GM21367 (cell line): ENCODE data around the gene CDC42BPA.

Experiments used
- ATAC-seq: cut with Tn5 transposase; IDR thresholded peaks from one replicate; pipeline ENCODE4 v1.9.1; 2021; ENCODE audit not compliant: unreplicated experiment

Gene CDC42BPA

DNA sequence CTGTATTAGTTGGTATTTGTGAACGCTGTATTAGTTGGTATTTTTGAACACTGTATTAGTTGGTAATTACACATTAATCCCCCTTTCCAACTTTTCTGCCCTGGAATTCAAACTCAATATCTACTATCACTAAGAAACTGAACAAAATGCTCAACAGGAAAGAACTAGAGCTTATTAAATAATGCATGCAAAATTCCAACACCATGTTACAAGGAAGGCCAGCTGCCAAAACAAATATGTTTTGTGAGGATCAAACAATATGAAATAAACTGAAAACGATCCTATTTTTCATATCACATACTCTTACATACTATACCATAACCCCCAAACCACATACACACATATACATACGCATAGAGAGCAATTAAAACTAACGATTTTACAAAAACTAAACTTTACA is 104.9 kb downstream of the CDC42BPA start:
- ATAC-seq = no peak

DNA sequence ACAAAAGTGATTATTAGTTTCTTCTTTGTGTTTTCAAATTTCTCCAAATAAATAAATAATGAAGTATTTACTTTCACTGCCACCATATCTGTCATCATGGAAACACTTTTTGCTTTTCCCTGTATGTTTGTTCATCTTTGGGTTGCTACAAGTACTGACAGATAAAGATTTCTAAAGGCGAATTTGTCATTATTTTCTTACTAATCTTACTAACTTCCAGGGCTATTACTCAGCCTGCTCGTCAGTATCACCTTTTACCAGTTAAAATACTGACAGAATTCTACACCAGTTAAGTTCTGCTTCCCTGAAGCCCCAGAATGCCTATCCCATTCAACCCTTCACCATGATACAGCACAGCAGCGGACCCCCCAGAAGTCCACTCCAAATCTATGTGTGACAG is 106.1 kb downstream of the CDC42BPA start:
- no peak for ATAC-seq

DNA sequence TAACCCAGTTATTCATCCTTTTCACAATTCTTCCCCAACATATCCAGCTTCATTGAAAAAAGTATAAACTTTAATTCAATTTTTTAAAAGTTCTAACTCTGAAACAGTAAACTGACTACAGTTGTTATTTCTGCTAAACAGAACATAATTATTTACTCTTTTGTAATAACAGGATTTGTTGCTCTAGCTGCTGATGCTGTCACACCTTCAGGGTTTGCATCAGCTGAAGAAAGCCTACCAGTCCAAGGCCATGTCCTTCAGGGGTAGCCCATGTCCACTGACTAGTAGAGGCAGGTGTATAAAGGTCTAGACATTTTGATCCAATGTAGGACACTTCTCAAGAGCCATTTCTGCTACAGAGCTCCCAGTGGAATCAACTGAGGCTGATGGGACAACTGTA is 107.7 kb downstream of the CDC42BPA start:
- ATAC-seq = no peak

DNA sequence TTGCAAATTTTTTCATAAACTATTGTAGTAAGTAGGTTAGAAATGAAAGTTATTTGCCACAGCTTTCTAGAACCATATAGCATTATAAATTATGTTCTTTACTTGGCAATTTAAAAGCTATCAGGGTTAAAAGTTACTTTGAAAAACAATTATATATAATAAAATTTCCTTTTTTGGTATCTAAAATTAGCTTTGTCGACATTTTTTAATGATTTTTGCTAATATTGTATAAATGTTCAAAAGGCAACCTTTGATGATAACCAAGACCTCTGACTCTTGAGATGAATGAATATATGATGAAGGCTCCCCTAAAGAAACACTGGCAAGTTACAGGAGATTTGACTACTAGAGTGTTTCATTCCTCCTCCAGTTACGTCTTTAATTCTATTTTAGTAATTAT is 121.2 kb downstream of the CDC42BPA start:
- ATAC-seq = no peak

DNA sequence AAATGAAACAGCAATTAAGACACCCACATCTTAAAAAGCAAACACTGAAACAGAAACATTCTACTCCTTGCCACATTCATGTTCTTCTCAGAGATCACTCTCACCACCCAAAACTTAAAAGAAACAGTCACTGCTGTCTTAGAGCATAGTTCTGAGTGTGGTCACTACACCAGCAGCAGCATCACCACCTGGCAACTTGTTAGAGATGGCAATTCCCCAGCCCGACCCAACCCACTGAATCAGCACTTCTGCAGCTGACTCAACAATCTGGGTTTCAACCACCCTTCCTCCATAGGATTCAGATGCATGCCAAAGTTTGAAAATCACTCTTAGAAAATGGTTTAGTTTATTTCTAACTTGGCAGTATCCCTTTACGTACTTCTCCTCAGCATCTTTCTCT is 126.1 kb downstream of the CDC42BPA start:
- ATAC-seq = peak; percentile 56

DNA sequence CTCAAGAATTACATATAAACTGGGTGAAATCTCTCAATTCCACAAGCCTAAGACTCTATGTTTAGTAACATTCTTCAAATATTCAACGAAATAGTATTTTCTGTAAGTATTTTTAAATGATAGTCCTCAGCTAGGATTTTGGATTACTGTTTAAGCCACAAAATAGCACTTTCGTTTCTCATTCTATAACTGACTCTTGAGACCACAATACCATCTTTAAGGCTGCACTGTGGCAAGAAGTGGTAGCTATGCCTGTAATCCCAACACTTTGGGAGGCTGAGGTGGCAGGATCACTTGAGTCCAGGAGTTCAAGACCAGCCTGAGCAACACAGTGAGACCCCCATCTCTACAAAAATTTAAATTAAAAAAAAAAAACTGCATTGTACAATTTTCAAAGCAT is 126.7 kb downstream of the CDC42BPA start:
- peak; percentile 68 for ATAC-seq

DNA sequence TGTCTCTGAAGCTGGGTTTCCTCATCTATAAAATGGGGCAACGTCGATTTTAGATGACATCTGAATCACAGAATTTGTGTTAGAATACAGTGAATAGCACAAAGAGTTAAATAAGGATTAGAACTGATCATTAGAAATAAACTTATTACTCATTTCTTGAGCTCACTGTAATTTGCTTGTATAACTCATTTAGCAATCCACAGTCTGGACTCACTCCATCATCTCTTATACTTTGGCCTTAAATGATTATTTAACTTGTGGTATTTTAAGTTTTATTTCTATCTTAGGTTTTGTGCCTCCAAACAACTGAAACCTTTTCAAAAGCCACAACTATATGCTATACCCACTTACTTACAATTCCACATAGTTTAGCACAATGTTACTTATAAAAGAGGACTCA is 128.0 kb downstream of the CDC42BPA start:
- ATAC-seq = no peak

DNA sequence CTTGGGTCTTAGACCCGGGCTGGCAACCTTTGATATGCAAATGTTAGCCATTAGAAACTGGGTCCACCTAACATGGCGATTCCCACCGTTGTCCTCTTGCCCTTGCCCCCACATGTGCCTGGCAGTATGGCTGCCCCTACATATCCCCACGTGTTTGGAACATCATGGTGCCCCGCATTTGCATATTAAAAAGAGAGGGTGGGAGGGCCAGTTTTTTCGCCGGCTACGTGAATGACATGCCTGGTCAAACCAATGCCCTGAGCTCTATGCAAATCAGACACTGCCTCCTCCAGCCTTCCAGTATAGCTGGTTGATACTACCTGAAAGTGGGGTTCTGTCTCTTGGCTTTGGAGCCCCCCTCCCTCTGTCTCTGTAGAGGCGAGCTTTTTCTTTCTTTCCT is 133.0 kb downstream of the CDC42BPA start:
- no peak for ATAC-seq

DNA sequence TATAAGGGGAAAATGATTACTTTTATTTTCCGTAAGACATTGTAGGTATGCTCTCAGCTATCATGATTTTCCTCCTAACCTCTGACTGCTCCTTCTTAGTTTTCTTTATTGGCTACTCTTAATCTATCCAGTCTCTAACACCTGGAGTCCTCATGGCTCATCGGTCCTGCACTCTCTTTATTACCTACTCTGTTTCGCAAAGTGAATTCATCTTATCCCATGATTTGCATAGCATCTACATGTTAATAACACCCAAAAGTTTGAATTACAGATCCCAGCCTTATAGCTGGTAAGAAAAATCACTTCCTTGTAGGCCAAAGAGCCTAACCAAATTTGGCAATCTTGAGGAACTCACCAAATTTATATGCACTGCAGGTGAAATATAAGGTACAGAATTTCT is 136.3 kb downstream of the CDC42BPA start:
- ATAC-seq = no peak

DNA sequence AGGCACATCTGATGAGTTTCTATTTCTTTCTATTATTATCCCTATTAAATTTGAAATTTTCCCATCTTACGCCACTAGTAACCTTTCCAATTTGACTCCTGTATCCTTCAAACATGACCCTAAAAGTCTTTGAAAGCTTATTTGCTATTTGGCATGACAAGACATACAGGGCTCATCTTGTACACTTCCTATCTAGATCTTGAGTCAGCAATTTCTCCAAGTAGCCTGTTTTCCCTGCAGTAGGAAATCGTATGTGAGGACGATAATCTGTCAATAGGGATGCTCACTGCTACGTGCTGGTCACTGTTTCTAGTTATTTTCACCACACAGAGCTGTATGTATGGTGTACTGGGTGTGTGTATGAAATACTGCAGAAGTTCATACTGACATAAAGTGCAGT is 142.7 kb downstream of the CDC42BPA start:
- ATAC-seq = no peak

DNA sequence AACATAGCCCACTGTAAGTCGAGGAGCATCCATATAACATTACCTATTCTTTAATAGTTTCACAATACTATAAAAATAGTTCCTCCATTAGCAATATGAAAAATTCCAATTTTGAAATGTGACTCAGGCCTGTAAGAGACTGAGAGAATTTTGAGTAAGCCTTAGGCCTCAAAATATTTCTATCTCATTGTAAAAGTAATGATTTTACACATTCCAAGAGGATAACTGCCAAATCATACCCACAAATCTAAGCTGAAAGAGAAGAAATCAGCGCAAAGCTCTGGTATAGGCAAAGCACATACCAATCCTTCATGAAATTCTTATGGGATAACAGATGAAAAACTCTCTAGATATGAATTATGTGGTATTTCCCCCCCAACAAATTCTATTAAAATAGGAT is 144.1 kb downstream of the CDC42BPA start:
- ATAC-seq = no peak

DNA sequence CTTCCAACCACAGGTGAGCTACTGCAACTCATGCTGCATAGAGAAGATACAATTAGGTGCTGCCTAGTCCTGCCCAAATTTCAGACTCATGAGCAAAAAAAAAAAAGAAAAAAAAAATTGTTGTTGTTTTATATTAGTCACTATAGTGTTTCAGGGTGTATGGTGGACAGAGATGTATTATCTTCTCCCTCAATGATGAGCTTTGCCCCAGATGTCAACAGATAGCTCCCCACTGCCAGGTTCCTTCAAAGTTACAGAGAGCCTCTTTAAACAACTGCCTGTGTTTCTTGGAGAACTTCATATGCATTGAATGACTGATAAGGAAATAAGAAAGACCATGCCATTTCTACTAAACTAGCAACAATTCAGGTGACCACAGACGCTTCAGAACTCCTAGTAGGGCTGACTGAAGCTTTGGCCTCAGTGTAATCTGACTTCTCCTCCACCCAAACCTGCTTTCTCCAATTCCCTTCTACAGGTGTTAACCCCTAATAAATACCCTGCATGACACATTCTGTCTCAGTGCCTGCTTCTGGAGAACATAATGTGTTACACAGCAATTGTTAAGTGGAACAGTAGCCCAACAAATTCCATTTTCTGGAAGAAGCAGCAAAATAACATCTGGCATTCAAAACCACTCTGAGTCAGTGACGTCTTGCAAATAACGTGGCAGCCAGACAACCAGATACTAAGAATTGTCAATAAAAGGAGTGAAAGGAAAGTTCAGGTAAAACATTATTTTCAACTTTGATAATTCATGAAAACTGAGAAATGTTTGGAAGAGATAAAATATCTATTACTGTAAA is 147.7 kb downstream of the CDC42BPA start:
- no peak for ATAC-seq

DNA sequence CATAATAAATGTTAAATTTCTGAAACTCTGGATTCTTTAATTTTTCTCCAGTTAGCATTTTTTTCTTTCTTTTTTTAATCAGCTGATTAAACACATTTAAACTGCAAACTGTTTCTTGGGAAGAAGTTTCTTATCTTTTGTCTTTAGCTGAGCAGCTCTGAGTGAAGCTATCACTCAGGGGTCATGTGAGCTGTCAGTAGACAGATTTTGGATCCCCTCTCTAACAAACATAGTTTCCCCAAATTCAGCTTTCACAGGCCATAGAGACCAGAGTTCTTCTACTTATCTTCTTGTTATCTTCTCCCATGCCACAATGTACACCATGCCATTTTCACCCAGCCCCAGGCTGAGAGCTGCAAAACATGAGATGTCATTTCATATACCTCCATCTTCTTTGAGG is 148.9 kb downstream of the CDC42BPA start:
- ATAC-seq = no peak

DNA sequence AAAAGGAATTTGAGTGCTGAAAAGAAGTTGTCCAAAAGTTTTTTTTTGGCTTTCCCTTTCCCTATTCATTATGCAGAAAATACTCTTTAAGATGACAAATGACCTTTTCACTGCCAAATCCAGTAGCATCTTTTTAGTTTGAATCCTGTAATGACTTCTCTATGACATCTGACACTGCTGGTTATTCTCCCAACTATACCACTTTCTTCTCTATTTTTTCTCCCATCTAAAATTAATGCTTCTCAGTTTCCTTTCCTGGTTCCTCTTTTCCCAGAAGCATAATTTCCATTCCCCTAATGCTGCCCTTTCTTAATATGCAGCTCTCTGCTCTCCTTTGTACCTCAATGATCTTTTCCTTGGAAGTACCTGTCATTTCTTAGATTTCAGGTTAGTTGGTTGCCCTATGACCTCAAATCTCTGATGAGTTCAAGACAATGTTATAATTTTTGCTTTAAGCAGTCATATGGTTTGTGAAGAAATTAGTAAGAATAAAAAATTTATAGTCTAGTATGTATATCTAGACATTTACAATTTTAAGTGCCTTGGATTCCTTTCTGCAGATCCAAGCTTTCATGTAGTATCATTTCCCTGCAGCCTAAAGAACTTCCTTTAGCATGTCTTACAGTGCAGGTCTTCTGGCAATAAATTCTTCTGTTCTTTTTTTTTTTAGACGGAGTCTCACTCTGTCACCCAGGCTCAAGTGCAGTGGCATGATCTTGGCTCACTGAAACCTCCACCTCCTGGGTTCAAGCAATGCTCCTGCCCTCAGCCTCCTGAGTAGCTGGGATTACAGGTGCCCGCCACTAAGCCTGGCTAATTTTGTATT is 150.8 kb downstream of the CDC42BPA start:
- no peak for ATAC-seq

DNA sequence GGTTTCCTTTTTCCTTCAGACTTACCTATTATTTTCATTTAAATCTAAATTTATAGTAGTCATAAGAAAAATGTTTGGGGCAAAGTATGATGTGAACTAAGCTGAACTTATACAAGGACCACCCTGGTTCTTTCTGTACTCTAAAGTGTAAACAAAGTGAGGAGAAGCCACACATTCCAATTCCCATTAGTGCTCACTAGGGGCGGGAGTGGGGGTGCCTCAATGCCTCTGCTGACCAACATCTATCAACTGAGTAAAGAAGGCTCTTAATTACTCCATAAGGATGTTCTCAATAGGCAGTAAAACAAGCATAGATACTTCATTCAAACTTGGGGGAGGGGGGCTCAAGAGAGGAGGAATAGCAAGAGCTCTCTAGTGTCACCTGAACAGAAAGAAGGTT is 151.7 kb downstream of the CDC42BPA start:
- ATAC-seq = no peak

DNA sequence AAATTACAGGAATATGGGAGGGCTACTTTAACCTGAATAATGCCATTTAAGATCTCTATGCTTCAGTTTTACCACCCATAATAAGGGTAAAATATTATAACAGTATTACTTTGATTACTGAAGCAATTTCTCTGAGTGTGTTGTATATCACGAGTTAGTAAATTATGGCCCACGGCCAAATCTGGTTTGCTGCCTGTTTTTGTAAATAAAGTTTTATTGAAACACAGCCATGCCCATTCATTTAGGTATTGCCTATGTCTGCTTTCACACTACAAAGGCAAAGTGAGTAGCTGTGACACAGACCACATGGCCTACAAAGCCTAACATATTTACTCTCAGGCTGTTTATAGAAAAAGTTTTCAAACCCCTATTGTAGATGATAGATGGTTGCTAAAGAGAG is 156.8 kb downstream of the CDC42BPA start:
- ATAC-seq = no peak

DNA sequence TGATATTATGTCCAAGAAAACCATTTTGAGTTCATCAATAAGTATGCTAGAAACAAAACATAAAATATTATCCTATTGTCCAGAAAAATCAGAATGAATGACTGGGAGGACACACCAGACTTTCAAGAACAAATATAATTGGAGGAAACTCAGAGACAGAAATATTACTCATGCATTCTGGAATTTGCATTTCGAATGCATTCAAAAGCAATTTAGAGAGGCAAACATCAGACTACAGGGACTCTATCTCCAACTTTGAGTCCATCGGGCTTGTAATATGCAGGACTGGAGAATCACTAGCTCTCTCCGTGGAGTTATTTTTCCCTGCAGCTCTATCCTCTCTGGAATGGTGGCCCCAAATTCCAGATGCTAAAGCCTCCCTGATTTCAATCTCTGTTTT is 161.8 kb downstream of the CDC42BPA start:
- ATAC-seq = no peak

DNA sequence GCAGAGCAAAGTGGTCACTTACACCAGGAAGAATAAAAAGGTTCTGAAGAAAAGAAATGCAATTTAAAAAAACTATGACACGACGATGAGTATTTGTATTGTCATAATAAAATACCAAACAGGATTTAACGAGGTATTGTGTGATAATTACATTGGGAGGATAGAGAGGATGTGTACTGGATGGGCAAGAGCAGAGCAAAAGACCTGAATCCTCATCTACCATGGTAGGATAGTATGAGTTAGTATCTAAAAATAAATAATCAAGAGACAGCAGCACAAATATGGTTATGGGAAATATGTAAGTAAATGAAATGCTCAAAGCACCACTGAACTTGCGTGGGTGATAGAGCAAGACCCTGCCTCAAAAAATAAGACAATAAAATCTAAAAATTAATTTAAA is 162.6 kb downstream of the CDC42BPA start:
- no peak for ATAC-seq

DNA sequence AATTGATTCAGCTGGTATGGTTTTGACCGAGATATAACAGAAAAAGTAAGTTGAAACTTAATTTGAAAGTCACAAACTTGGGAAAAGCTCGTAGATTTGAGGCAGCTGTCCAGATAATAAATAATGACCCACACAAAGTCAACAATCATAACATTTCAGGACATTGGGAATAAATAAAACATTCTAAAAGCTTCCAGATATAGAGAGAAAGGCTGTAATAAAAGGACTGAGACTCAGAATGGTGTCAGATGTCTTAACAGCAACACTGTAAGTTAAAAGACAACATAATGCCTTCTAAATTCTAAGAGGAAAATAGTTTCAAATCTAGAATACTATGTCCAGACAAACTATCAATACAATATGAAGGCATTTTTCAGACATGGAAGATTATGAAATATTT is 163.3 kb downstream of the CDC42BPA start:
- no peak for ATAC-seq

DNA sequence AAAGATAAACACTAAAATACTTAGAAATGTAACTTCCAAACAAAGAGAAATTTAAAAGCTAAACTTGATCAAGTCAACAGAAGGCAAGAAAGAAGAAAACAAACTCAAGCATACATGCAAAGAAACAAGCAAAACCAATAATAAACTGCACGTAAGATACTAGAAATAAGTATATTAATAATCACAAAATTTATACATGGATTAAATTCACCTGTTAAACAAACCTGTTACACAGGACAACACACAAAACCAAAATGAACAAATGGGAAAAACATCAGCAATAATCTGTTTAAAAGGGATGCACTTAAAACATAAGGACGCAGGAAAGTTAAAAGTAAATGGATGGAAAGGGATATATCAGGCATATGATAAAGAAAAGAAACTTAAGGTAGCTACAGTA is 165.8 kb downstream of the CDC42BPA start:
- no peak for ATAC-seq

DNA sequence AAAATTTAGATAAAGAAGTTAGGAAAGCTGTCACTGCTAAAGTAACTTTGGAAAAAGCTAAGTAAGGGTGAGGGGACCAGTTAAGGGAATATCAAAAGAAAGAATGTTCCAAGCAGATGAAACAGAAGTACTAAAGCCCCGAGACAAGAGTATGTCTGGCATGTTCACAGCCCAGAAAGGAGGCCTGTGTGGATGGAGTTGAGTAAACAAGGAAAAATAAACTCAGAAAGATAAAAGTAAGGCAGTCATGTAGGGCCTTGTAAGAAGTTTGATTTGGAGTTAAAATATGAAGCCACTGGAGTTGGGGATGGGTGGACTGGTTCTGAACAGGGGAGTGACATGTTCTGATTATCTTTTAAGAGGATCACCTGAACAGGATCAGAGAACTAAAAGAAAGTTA is 177.9 kb downstream of the CDC42BPA start:
- no peak for ATAC-seq

DNA sequence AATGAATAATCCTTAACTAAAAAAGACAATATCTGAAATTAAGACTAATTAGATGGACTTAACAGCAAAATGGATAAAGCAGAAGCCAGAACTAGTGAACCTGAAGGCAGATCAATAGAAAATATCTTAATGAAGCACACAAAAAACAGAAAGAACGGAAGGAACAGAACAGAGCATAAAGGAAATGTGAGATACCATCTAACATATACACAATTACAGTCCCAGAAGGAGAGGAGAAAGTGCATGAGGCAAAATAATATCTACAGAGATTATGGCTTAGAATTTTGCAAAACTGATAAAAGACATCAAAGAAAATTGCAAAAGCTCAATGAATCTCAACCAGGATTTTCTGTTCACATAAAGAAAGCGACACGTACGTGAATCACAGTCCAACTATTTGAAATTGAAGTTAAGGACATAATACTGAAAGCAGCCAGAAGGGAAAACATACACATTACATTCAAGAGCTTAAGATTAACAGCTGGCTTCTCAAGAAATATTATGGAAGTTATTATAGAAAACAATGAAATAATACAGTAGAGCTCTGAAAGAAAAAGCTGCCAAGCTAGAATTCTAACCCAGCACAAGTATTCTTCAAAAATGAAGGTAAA is 182.0 kb downstream of the CDC42BPA start:
- ATAC-seq = no peak
